SH-SY5Y (cell line): Measurements from ENCODE around the gene PTRH1.

Source experiments
- GATA2 ChIP-seq: IDR thresholded peaks from 2 replicates; pipeline ENCODE4 v1.6.1; 2011; ENCODE audit warnings: mild to moderate bottlenecking, low read depth, low read length
- GATA3 ChIP-seq: IDR thresholded peaks from 2 replicates; pipeline ENCODE4 v1.6.1; 2011; ENCODE audit warnings: low read depth, mild to moderate bottlenecking, low read length, moderate library complexity

GRCh38 chr9:127690735-127691134, 24.7 kb downstream of the PTRH1 start:
- no peak for TF ChIP-seq GATA2
- no peak for TF ChIP-seq GATA3
